ENCODE results near the gene SH2D2A. TPM values are rescaled to one million over a fixed set of nuclear protein-coding genes. Genes with fewer than 3 reads are reported as not detected.

The SH2D2A gene
- total and polyA plus RNA-seq, 2 donors (not counting 3 experiments of a cell fraction or from before 2014, with no cell fraction given) = 0.92 to 1.1 TPM

GRCh38 chr1:156832434-156832833, 15.8 kb upstream of the SH2D2A start:
- TF ChIP-seq MYC (IDR thresholded peaks at IDR 0.05; ENCODE audit: low read depth, low read length) (no peak), GATA2 (IDR thresholded peaks at IDR 0.05; ENCODE audit: insufficient read depth, insufficient read length, low read depth, low read length) (no peak), EZH2 (IDR thresholded peaks at IDR 0.05; ENCODE audit: borderline replicate concordance, low read depth, low read length, severe bottlenecking) (no peak), MAX (IDR thresholded peaks at IDR 0.05; ENCODE audit: insufficient read depth, insufficient read length) (no peak), JUN (IDR thresholded peaks at IDR 0.05; ENCODE audit: borderline replicate concordance, insufficient read depth, insufficient read length, low read depth) (no peak), POLR2A (IDR thresholded peaks at IDR 0.05; ENCODE audit: low read depth, low read length) (no peak), FOS (IDR thresholded peaks at IDR 0.05; ENCODE audit: borderline replicate concordance, insufficient read depth, low read length) (no peak), POLR2AphosphoS5 (IDR thresholded peaks at IDR 0.05; ENCODE audit: insufficient read depth, low read depth, low read length) (no peak), CTCF (IDR thresholded peaks at IDR 0.05; ENCODE audit: extremely low read depth in 1 of 2, insufficient read depth in 1 of 2, low read depth in 1 of 2, low read length in 2 of 2) (no peak)
- Histone ChIP-seq H3K79me2 (ENCODE audit: control insufficient read depth, insufficient read depth, low read length) (no peaks in the 10 kb centered on the region), H3K9me1 (replicated peaks; ENCODE audit: control insufficient read depth, extremely low read depth, insufficient read depth, low read length) (no peaks in the 10 kb centered on the region), H3K9ac (replicated peaks; ENCODE audit: extremely low read depth, insufficient read depth, low read length) (no peak overlapping the region), H3K4me3 (replicated peaks in 1 of 3; ENCODE audit: insufficient read depth in 1 of 3, low read depth in 1 of 3, low read length in 3 of 3) (no peak overlapping the region), H4K20me1 (replicated peaks; ENCODE audit: control insufficient read depth, extremely low read depth, insufficient read depth, low read length) (no peaks in the 10 kb centered on the region), H2AFZ (ENCODE audit: low read depth, low read length) (no peak overlapping the region), H3K4me1 (ENCODE audit: control insufficient read depth, extremely low read depth, insufficient read depth, low read length) (peaks cover 9% of the 10 kb centered on the region), H3K27ac (ENCODE audit: insufficient read depth, low read depth, low read length) (no peak overlapping the region), H3K4me2 (ENCODE audit: insufficient read depth, low read length) (no peak overlapping the region), H3K9me3 (replicated peaks; ENCODE audit: control insufficient read depth, insufficient read depth, low read length) (no peaks in the 10 kb centered on the region), H3K36me3 (ENCODE audit: control insufficient read depth in 2 of 2, extremely low read depth in 1 of 2, insufficient read depth in 2 of 2, low read length in 2 of 2) (no peaks in the 10 kb centered on the region), H3K27me3 (ENCODE audit: control insufficient read depth in 2 of 2, insufficient read depth in 2 of 2, low read length in 2 of 2) (peaks cover 40 to 42% of the 10 kb centered on the region in 2 experiments)
- ChIA-PET CTCF (interaction anchor here (2.2 kb wide), 1 partner anchor 28 kb away, joined by 8 read pairs; the partner anchor contains the start of gene NTRK1), POLR2A (no interaction called here)
- intact Hi-C loops (cut with micrococcal nuclease) = no loop called here
- no peak for FAIRE-seq
- dilution Hi-C loops (cut with MboI; ENCODE audit: extremely low pct_ligation_motif_present, low sequenced_read_pairs) = no loop called here
- no peak for DNase-seq (ENCODE audit: low read depth, low spot score)
- BruUV-seq (replicated peaks) = no TSS peak

Measured in endothelial cell of umbilical vein (primary cell).